Activated naive CD4-positive, alpha-beta T cell treated with anti-CD3 and anti-CD28 coated beads, Interleukin-2, amount 10 ng/mL, durations not matched to agents 7 days and 5 days (primary cell): ENCODE data around the gene IMMP2L.
"Not testable (repeated sequence)": the region's sequence is repeated elsewhere in the genome, so short reads cannot be mapped to it uniquely, and the experiment has no call there.

Source experiments
- CTCF ChIA-PET: fragments of 350-600 bp; sonication (Branson Sonifier 250); formaldehyde crosslinking; loops from one replicate; lab custom pipeline; 2021; ENCODE audit warnings: antibody characterized with exemption; lab: Charles Lee
- DNase-seq: peaks from one replicate; pipeline ENCODE4 v3.0.0-alpha.2; 2020
- H3K27ac Mint-ChIP-seq: one replicate; pipeline ENCODE4 v1.8.0; 2021; ENCODE audit warnings: mild to moderate bottlenecking, moderate library complexity, mixed read lengths
- H3K27me3 Mint-ChIP-seq: one replicate; pipeline ENCODE4 v1.8.0; 2021; ENCODE audit warnings: mild to moderate bottlenecking, mixed read lengths
- H3K36me3 Mint-ChIP-seq: one replicate; pipeline ENCODE4 v1.8.0; 2021; ENCODE audit warnings: mixed read lengths
- H3K4me1 Mint-ChIP-seq: one replicate; pipeline ENCODE4 v1.8.0; 2021; ENCODE audit warnings: mixed read lengths
- H3K4me3 Mint-ChIP-seq: one replicate; pipeline ENCODE4 v1.8.0; 2021; ENCODE audit warnings: mild to moderate bottlenecking, moderate library complexity, mixed read lengths
- H3K9me3 Mint-ChIP-seq: one replicate; pipeline ENCODE4 v1.8.0; 2021; ENCODE audit warnings: mixed read lengths

The IMMP2L gene

GRCh38 chr7:111262293-111263116, 299.8 kb downstream of the IMMP2L start:
- no peaks in the 10 kb centered on the region for H3K9me3 Mint-ChIP-seq
- H3K27me3 Mint-ChIP-seq: no peaks in the 10 kb centered on the region
- CTCF ChIA-PET: no interaction called here
- no peak overlapping the region for H3K27ac Mint-ChIP-seq
- no peaks in the 10 kb centered on the region for H3K4me1 Mint-ChIP-seq
- no peaks in the 10 kb centered on the region for H3K36me3 Mint-ChIP-seq
- no peak overlapping the region for H3K4me3 Mint-ChIP-seq
- DNase-seq: no peak

- Mint-ChIP-seq H3K27ac (no peak overlapping the region), H3K4me3 (no peak overlapping the region), H3K4me1 (no peaks in the 10 kb centered on the region), H3K27me3 (no peaks in the 10 kb centered on the region), H3K36me3 (no peaks in the 10 kb centered on the region), H3K9me3 (no peaks in the 10 kb centered on the region)
- no peak for DNase-seq
- CTCF ChIA-PET: interaction anchor here (1.4 kb wide), 1 partner anchor 163 kb away, joined by 4 read pairs; no protein-coding TSS in a partner anchor
Measured at GRCh38 chr7:111261496-111261895, 300.8 kb downstream of the IMMP2L start.

GRCh38 chr7:111259991-111260390, 302.3 kb downstream of the IMMP2L start:
- no peak overlapping the region for H3K27ac Mint-ChIP-seq
- no peaks in the 10 kb centered on the region for H3K36me3 Mint-ChIP-seq
- H3K4me3 Mint-ChIP-seq: no peak overlapping the region
- no peak for DNase-seq
- CTCF ChIA-PET: interaction anchor here (1.4 kb wide), 1 partner anchor 161 kb away, joined by 4 read pairs; no protein-coding TSS in a partner anchor
- no peaks in the 10 kb centered on the region for H3K27me3 Mint-ChIP-seq
- H3K9me3 Mint-ChIP-seq: no peaks in the 10 kb centered on the region
- no peaks in the 10 kb centered on the region for H3K4me1 Mint-ChIP-seq

- no peaks in the 10 kb centered on the region for H3K27me3 Mint-ChIP-seq
- no peaks in the 10 kb centered on the region for H3K4me1 Mint-ChIP-seq
- no peak overlapping the region for H3K4me3 Mint-ChIP-seq
- H3K36me3 Mint-ChIP-seq: no peaks in the 10 kb centered on the region
- H3K27ac Mint-ChIP-seq: no peak overlapping the region
- DNase-seq: no peak
- CTCF ChIA-PET: no interaction called here
- no peaks in the 10 kb centered on the region for H3K9me3 Mint-ChIP-seq
Measured at GRCh38 chr7:111256391-111256790, 305.9 kb downstream of the IMMP2L start.

GRCh38 chr7:111255576-111255975, 306.7 kb downstream of the IMMP2L start:
- no peak overlapping the region for H3K4me3 Mint-ChIP-seq

DNA sequence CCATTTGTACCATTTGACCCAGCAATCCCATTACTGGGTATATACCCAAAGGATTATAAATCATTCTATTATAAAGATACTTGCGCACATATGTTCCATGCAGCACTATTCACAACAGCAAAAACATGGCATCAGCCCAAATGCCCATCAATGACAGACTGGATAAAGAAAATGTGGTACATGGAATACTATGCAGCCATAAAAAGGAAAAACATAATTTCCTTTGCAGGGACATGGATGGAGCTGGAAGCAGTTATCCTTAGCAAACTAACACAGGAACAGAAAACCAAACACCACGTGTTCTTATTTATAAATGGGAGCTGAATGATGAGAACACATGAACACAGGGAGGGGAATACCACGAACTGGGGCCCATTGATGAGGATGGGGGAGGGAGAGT, 310.9 kb downstream of the IMMP2L start:
- H3K36me3 Mint-ChIP-seq, H3K27me3 Mint-ChIP-seq, H3K9me3 Mint-ChIP-seq, CTCF ChIA-PET, H3K4me3 Mint-ChIP-seq, H3K27ac Mint-ChIP-seq, DNase-seq, H3K4me1 Mint-ChIP-seq: not testable (repeated sequence)

More at GRCh38 chr7:111255576-111255975, 306.7 kb downstream of the IMMP2L start:
- Mint-ChIP-seq H3K27me3 (no peaks in the 10 kb centered on the region), H3K4me1 (no peaks in the 10 kb centered on the region), H3K36me3 (no peaks in the 10 kb centered on the region), H3K27ac (no peak overlapping the region), H3K9me3 (no peaks in the 10 kb centered on the region)
- DNase-seq: no peak
- CTCF ChIA-PET: no interaction called here

DNA sequence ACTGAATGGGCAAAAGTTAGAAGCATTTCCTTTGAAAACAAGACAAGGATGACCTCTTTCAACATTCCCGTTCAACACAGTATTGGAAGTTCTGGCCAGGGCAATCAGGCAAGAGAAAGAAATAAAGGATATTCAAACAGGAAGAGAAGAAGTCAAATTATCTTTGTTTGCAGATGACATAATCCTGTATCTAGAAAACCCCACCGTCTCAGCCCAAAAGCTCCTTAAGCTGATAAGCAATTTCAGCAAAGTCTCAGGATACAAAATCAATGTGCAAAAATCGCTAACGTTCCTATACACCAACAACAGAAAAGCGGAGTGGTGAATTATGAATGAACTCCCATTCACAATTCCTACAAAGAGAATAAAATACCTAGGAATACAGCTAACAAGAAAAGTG, 312.5 kb downstream of the IMMP2L start:
- CTCF ChIA-PET, DNase-seq, H3K27me3 Mint-ChIP-seq, H3K27ac Mint-ChIP-seq, H3K4me1 Mint-ChIP-seq, H3K36me3 Mint-ChIP-seq, H3K4me3 Mint-ChIP-seq, H3K9me3 Mint-ChIP-seq: not testable (repeated sequence)

DNA sequence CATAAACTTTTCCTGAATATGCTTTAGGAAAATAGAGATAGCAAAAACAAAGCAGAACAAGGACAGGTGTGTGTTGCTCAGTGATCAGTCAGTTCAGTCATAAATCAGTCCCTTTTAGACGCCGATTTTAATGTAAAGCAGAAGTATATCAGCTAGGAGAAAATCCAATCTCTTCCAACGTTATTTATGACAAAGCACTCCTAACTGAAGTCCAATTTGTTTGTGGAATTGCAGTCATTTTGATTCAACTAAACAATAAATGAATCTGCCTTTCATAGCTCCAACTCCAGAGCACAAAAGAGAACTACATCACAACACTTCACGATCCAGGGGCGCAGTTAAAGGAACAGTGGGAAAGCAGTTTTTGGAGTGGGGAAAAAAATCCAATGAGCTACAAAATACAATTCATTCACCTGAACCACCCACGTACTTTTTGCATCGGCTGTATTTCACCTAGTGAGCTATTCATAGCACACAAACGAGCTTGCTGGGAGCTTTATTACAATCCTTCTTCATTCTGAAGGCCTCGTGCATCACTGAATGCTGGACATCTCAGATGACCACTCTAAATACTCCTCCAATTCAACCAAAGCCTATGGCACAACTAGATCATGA, 320.0 kb downstream of the IMMP2L start:
- H3K27ac Mint-ChIP-seq: no peak overlapping the region
- DNase-seq: no peak
- CTCF ChIA-PET: no interaction called here
- H3K9me3 Mint-ChIP-seq: no peaks in the 10 kb centered on the region
- H3K36me3 Mint-ChIP-seq: no peaks in the 10 kb centered on the region
- H3K4me3 Mint-ChIP-seq: no peak overlapping the region
- H3K4me1 Mint-ChIP-seq: peaks cover 7% of the 10 kb centered on the region
- H3K27me3 Mint-ChIP-seq: no peaks in the 10 kb centered on the region

DNA sequence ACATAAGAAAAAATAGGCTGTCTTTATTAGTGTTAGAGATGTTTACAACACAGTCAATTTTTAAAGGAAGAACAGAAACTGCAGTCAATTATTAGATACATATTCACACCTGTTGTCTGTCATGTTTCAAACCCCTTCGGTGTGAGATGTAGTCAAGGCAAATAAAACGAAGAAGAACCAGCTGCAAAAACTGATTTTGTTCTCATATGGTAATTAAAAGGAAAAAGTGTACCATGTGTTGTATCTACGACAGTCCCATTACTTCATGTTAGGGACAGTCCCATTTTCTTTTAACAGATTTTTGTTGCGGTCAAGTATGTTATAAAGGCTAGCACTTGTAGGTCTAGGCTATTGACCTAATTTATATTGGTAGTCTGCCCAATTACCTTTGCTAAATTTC, 321.9 kb downstream of the IMMP2L start:
- Mint-ChIP-seq H3K27me3 (no peaks in the 10 kb centered on the region), H3K4me1 (peaks cover 7% of the 10 kb centered on the region), H3K36me3 (no peaks in the 10 kb centered on the region), H3K9me3 (no peaks in the 10 kb centered on the region), H3K4me3 (no peak overlapping the region), H3K27ac (no peak overlapping the region)
- no peak for DNase-seq
- CTCF ChIA-PET: no interaction called here

- no peaks in the 10 kb centered on the region for H3K36me3 Mint-ChIP-seq
- H3K27ac Mint-ChIP-seq: no peak overlapping the region
- H3K27me3 Mint-ChIP-seq: no peaks in the 10 kb centered on the region
- CTCF ChIA-PET: no interaction called here
- no peak for DNase-seq
- no peaks in the 10 kb centered on the region for H3K9me3 Mint-ChIP-seq
- H3K4me3 Mint-ChIP-seq: no peak overlapping the region
- peaks cover 7% of the 10 kb centered on the region for H3K4me1 Mint-ChIP-seq
Measured at GRCh38 chr7:111239437-111239836, 322.9 kb downstream of the IMMP2L start.

DNA sequence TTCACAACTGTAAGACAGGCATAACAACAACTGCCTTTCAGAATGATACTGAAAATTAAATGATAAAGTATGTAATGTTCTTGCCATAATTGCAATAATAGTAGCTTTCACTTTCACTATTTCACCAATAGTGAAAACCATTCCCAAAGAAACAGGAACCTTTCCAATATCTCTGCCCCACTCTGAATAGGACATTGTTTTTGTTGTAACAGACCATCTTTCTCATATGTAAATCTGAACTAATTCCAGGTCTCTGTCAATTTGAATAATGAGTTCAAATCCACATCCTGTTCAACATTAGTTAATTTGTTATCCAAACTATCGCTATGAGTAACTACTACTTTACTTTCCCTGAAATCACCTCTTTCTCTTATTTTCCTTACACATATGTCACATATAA, 323.4 kb downstream of the IMMP2L start:
- no peak for DNase-seq
- Mint-ChIP-seq H3K27ac (no peak overlapping the region), H3K27me3 (no peaks in the 10 kb centered on the region), H3K36me3 (no peaks in the 10 kb centered on the region), H3K9me3 (no peaks in the 10 kb centered on the region), H3K4me1 (peaks cover 7% of the 10 kb centered on the region), H3K4me3 (no peak overlapping the region)
- CTCF ChIA-PET: no interaction called here

- no peaks in the 10 kb centered on the region for H3K36me3 Mint-ChIP-seq
- CTCF ChIA-PET: no interaction called here
- H3K4me3 Mint-ChIP-seq: no peak overlapping the region
- peaks cover 14% of the 10 kb centered on the region for H3K4me1 Mint-ChIP-seq
- no peaks in the 10 kb centered on the region for H3K9me3 Mint-ChIP-seq
- DNase-seq: no peak
- no peak overlapping the region for H3K27ac Mint-ChIP-seq
- no peaks in the 10 kb centered on the region for H3K27me3 Mint-ChIP-seq
Measured at GRCh38 chr7:111235709-111236108, 326.6 kb downstream of the IMMP2L start.

GRCh38 chr7:111232249-111233084, 329.8 kb downstream of the IMMP2L start:
- H3K4me1 Mint-ChIP-seq: peaks cover 7% of the 10 kb centered on the region

GRCh38 chr7:111229916-111230315, 332.4 kb downstream of the IMMP2L start:
- Mint-ChIP-seq H3K4me3 (no peak overlapping the region), H3K9me3 (no peaks in the 10 kb centered on the region), H3K27me3 (no peaks in the 10 kb centered on the region), H3K27ac (no peak overlapping the region), H3K36me3 (no peaks in the 10 kb centered on the region), H3K4me1 (peaks cover 7% of the 10 kb centered on the region)
- CTCF ChIA-PET: no interaction called here
- DNase-seq: no peak

More at GRCh38 chr7:111232249-111233084, 329.8 kb downstream of the IMMP2L start:
- Mint-ChIP-seq H3K36me3 (no peaks in the 10 kb centered on the region), H3K27ac (no peak overlapping the region), H3K9me3 (no peaks in the 10 kb centered on the region), H3K4me3 (no peak overlapping the region), H3K27me3 (no peaks in the 10 kb centered on the region)
- DNase-seq: no peak
- CTCF ChIA-PET: no interaction called here
